Effector memory CD4-positive, alpha-beta T cell (primary cell): ENCODE results near the gene NRDE2.
"Not testable (repeated sequence)": the region's sequence is repeated elsewhere in the genome, so short reads cannot be mapped to it uniquely, and the experiment has no call there.

Experiments used
- DNase-seq, 3 donors: peaks; one replicate each; pipeline ENCODE4 v3.0.0-alpha.2; 2020
- H3K27ac ChIP-seq: 2 replicates; pipeline ENCODE4 v1.7.0; 2013; ENCODE audit warnings: mild to moderate bottlenecking, low read length, moderate library complexity; ENCODE audit not compliant: insufficient read depth, poor library complexity, severe bottlenecking
- H3K27me3 ChIP-seq: replicated peaks from 2 replicates; pipeline ENCODE4 v1.7.0; 2013; ENCODE audit warnings: mild to moderate bottlenecking, low read length; ENCODE audit not compliant: insufficient read depth, control insufficient read depth, poor library complexity, severe bottlenecking
- H3K36me3 ChIP-seq: 2 replicates; pipeline ENCODE4 v1.7.0; 2013; ENCODE audit warnings: mild to moderate bottlenecking, low read length, moderate library complexity; ENCODE audit not compliant: control insufficient read depth, insufficient read depth
- H3K4me1 ChIP-seq: 2 replicates; pipeline ENCODE4 v1.7.0; 2013; ENCODE audit warnings: low read length, mild to moderate bottlenecking; ENCODE audit not compliant: control insufficient read depth, insufficient read depth, poor library complexity, severe bottlenecking
- H3K4me3 ChIP-seq: 2 replicates; pipeline ENCODE4 v1.7.0; 2013; ENCODE audit warnings: low read length, low read depth, mild to moderate bottlenecking; ENCODE audit not compliant: insufficient read depth, poor library complexity, severe bottlenecking
- H3K9me3 ChIP-seq: 2 replicates; pipeline ENCODE4 v1.7.0; 2013; ENCODE audit warnings: mild to moderate bottlenecking, low read length, moderate library complexity; ENCODE audit not compliant: control insufficient read depth

NRDE2 gene

GRCh38 chr14:90256354-90257131 is 75.2 kb downstream of the NRDE2 start, which contains the start of gene PSMC1:
Gene PSMC1, plus strand, starts transcription at chr14:90256553. Its CDS starts 45 bp downstream, at chr14:90256598.
- DNase-seq = peak; percentile 69 to 81 (median 71)
- Histone ChIP-seq H3K4me3 (peak within 1 kb of the TSS; percentile 93), H3K27me3 (no peaks in the 10 kb centered on the region), H3K9me3 (no peaks in the 10 kb centered on the region), H3K27ac (peak within 1 kb of the TSS; percentile 80), H3K36me3 (peaks cover 26% of the 10 kb centered on the region), H3K4me1 (peaks cover 13% of the 10 kb centered on the region)

GRCh38 chr14:90255871-90256270 is 75.9 kb downstream of the NRDE2 start:
- H3K36me3 ChIP-seq = peaks cover 19% of the 10 kb centered on the region
- H3K27me3 ChIP-seq = no peaks in the 10 kb centered on the region
- DNase-seq = no peak
- peaks cover 13% of the 10 kb centered on the region for H3K4me1 ChIP-seq
- H3K27ac ChIP-seq = peak overlapping the region; percentile 80
- H3K9me3 ChIP-seq = no peaks in the 10 kb centered on the region
- peak overlapping the region; percentile 93 for H3K4me3 ChIP-seq

- peaks cover 13% of the 10 kb centered on the region for H3K4me1 ChIP-seq
- no peak overlapping the region for H3K4me3 ChIP-seq
- DNase-seq = no peak
- H3K9me3 ChIP-seq = no peaks in the 10 kb centered on the region
- no peaks in the 10 kb centered on the region for H3K27me3 ChIP-seq
- no peak overlapping the region for H3K27ac ChIP-seq
- peaks cover under 1% of the 10 kb centered on the region for H3K36me3 ChIP-seq
Measured at GRCh38 chr14:90253826-90254225, 77.9 kb downstream of the NRDE2 start.

GRCh38 chr14:90248594-90248993 is 83.1 kb downstream of the NRDE2 start:
- Histone ChIP-seq H3K9me3 (no peaks in the 10 kb centered on the region), H3K27me3 (no peaks in the 10 kb centered on the region), H3K4me3 (no peak overlapping the region), H3K27ac (no peak overlapping the region), H3K4me1 (no peaks in the 10 kb centered on the region), H3K36me3 (no peaks in the 10 kb centered on the region)
- no peak for DNase-seq

- H3K36me3 ChIP-seq, H3K27ac ChIP-seq, H3K27me3 ChIP-seq, H3K9me3 ChIP-seq, H3K4me3 ChIP-seq, H3K4me1 ChIP-seq, DNase-seq: not testable (repeated sequence)
Measured at GRCh38 chr14:90247441-90247840, 84.3 kb downstream of the NRDE2 start.

- Histone ChIP-seq H3K27ac (no peak overlapping the region), H3K4me3 (no peak overlapping the region), H3K36me3 (no peaks in the 10 kb centered on the region), H3K27me3 (no peaks in the 10 kb centered on the region), H3K4me1 (no peaks in the 10 kb centered on the region), H3K9me3 (no peaks in the 10 kb centered on the region)
- DNase-seq = no peak
Measured at GRCh38 chr14:90246936-90247335, 84.8 kb downstream of the NRDE2 start.

GRCh38 chr14:90242444-90242843 is 89.3 kb downstream of the NRDE2 start:
- Histone ChIP-seq H3K27ac (no peak overlapping the region), H3K36me3 (no peaks in the 10 kb centered on the region), H3K4me3 (no peak overlapping the region), H3K27me3 (no peaks in the 10 kb centered on the region), H3K9me3 (peaks cover 20% of the 10 kb centered on the region), H3K4me1 (no peaks in the 10 kb centered on the region)
- DNase-seq = no peak

GRCh38 chr14:90239139-90239538 is 92.6 kb downstream of the NRDE2 start:
- no peaks in the 10 kb centered on the region for H3K36me3 ChIP-seq
- peaks cover 24% of the 10 kb centered on the region for H3K9me3 ChIP-seq
- H3K27me3 ChIP-seq = peaks cover 6% of the 10 kb centered on the region
- H3K4me1 ChIP-seq = no peaks in the 10 kb centered on the region
- H3K4me3 ChIP-seq = no peak overlapping the region
- DNase-seq = no peak
- no peak overlapping the region for H3K27ac ChIP-seq

- H3K4me1 ChIP-seq = no peaks in the 10 kb centered on the region
- no peak overlapping the region for H3K27ac ChIP-seq
- H3K36me3 ChIP-seq = no peaks in the 10 kb centered on the region
- no peak overlapping the region for H3K4me3 ChIP-seq
- H3K27me3 ChIP-seq = peaks cover 6% of the 10 kb centered on the region
- peaks cover 24% of the 10 kb centered on the region for H3K9me3 ChIP-seq
- DNase-seq = peak; percentile 19 to 38 (median 20)
Measured at GRCh38 chr14:90235179-90235976, 96.4 kb downstream of the NRDE2 start.

- not testable (repeated sequence) for H3K27ac ChIP-seq, H3K9me3 ChIP-seq, H3K36me3 ChIP-seq, H3K27me3 ChIP-seq, H3K4me1 ChIP-seq, H3K4me3 ChIP-seq, DNase-seq
Measured at GRCh38 chr14:90229942-90230341, 101.8 kb downstream of the NRDE2 start.
